Bronchial epithelial cell (primary cell): ENCODE measurements around the gene ADCY1. TPM values are rescaled to one million over a fixed set of nuclear protein-coding genes. Genes with fewer than 3 reads are reported as not detected.
A peak's percentile ranks its signal among the peaks of the same experiment; 100 is the strongest.

Source experiments
- DNase-seq: peaks from one replicate; pipeline ENCODE4 v3.0.0-alpha.2; 2010; ENCODE audit warnings: low read depth
- FAIRE-seq: peaks from 2 replicates; lab custom pipeline; 2011; peaks lifted over from hg19 to GRCh38; lab: Jason Lieb, UNC
- H3K27me3 ChIP-seq: 2 replicates; pipeline ENCODE4 v1.5.1; 2011; ENCODE audit warnings: low read length; ENCODE audit not compliant: control insufficient read depth, insufficient read depth
- H3K36me3 ChIP-seq: 2 replicates; pipeline ENCODE4 v1.5.1; 2011; ENCODE audit warnings: low read length; ENCODE audit not compliant: control insufficient read depth, insufficient read depth
- H3K4me3 ChIP-seq: 2 replicates; pipeline ENCODE4 v1.5.1; 2011; ENCODE audit warnings: mild to moderate bottlenecking, low read depth, low read length, control low read depth
- total RNA-seq: library from RNA; depleted of rRNA; stranded (reverse); fragments of >200 nt; gene quantifications from 2 replicates; pipeline ENCODE4 v1.2.1, GENCODE V29; 2014
- TF ChIP-seq, protein P1 (sequence below): IDR thresholded peaks from 2 replicates; pipeline ENCODE4 v1.5.1; 2011; ENCODE audit warnings: mild to moderate bottlenecking, moderate library complexity, low read length, control low read depth, inconsistent platforms; ENCODE audit not compliant: insufficient read depth, severe bottlenecking

The ADCY1 gene
- total RNA-seq, 1 donor from 2014 or later: 0.79 TPM

GRCh38 chr7:45563401-45563800 is 10.8 kb upstream of the ADCY1 start:
- DNase-seq (no peak), FAIRE-seq (no peak)
- Histone ChIP-seq H3K36me3 (no peaks in the 10 kb centered on the region), H3K27me3 (no peaks in the 10 kb centered on the region), H3K4me3 (no peak overlapping the region)
- TF ChIP-seq, protein P1, sequence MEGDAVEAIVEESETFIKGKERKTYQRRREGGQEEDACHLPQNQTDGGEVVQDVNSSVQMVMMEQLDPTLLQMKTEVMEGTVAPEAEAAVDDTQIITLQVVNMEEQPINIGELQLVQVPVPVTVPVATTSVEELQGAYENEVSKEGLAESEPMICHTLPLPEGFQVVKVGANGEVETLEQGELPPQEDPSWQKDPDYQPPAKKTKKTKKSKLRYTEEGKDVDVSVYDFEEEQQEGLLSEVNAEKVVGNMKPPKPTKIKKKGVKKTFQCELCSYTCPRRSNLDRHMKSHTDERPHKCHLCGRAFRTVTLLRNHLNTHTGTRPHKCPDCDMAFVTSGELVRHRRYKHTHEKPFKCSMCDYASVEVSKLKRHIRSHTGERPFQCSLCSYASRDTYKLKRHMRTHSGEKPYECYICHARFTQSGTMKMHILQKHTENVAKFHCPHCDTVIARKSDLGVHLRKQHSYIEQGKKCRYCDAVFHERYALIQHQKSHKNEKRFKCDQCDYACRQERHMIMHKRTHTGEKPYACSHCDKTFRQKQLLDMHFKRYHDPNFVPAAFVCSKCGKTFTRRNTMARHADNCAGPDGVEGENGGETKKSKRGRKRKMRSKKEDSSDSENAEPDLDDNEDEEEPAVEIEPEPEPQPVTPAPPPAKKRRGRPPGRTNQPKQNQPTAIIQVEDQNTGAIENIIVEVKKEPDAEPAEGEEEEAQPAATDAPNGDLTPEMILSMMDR: no peak

DNA sequence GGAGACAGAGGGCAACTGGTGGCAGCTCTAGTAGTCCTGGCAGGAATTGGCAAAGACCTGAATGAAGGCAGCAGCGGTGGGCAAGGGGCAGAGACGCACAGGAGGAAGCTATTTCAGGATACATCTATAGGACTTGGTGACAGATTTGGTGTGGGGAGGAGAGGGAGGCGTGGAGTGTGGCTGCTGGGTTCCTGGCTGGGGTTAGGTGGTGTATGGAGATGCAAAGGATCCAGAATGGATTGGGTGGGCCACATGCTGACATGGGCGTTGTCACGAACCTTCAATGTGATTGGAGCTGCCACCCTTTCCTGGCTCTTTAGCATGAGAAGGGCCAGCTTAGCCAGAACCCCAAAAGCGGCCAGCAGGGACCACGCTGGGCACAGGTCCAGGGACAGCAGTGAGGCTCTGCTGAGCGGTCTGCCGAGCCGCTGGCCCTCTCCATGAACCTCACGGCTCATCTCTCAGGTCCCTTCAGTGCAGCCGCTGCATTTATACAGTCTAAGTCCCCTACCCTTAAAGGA is 10.2 kb upstream of the ADCY1 start:
- no peaks in the 10 kb centered on the region for H3K36me3 ChIP-seq
- no peak for FAIRE-seq
- no peak for DNase-seq
- H3K4me3 ChIP-seq: no peak overlapping the region
- H3K27me3 ChIP-seq: no peaks in the 10 kb centered on the region
- TF ChIP-seq, protein P1: no peak

DNA sequence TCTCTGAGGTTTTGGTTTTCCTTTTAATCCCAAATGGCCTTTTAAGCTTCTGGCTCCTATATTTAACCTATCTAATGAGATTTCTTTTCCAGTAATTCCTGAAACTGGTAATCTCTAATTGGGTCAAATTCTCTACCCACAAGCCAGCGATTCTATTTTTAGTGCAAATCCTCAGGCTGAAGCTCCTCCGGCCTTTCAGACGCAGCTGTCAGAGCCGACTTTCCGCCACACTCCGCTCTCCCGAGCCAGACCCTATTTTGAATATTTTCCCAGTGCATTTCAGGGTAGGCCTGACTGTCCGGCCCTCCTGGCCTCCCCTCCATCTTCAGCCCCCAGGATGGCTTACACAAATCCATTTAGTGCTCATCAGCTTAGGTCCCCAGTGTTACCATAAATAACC is 9.7 kb upstream of the ADCY1 start:
- TF ChIP-seq, protein P1: no peak
- no peaks in the 10 kb centered on the region for H3K36me3 ChIP-seq
- DNase-seq (no peak), FAIRE-seq (no peak)
- H3K27me3 ChIP-seq: no peaks in the 10 kb centered on the region
- H3K4me3 ChIP-seq: no peak overlapping the region

DNA sequence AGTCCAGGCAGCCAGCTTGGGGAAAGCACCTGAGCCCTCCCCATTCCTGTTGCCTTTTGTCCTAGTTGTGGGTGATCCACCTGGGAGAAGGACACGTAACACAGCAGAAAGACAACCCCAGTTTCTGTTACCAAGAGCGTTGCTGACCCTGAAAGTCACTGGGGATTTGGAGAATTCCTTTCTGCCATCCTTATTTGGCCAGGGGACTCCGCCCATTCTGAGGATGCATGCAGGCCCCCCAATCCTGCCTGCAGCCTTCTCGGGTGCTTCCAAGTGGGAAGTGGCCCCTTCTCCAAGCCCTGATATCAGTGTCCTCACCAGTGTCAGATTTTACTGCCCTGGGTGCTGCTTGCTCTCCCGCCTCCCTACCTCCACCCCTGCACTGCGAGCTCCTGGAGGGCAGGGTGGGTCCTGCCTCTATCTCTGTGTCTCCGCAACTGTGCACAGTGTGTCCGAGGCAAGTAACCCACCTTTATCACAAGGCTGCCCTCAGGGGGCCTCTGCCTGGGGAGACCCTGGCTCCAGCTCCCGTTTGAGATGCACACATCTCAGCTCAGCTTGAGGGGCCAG is 9.2 kb upstream of the ADCY1 start:
- FAIRE-seq (no peak), DNase-seq (no peak)
- no peak overlapping the region for H3K4me3 ChIP-seq
- H3K36me3 ChIP-seq: no peaks in the 10 kb centered on the region
- TF ChIP-seq, protein P1: no peak
- no peaks in the 10 kb centered on the region for H3K27me3 ChIP-seq

- TF ChIP-seq, protein P1: no peak
- DNase-seq (peak; percentile 25), FAIRE-seq (no peak)
- H3K36me3 ChIP-seq: no peaks in the 10 kb centered on the region
- no peak overlapping the region for H3K4me3 ChIP-seq
- H3K27me3 ChIP-seq: no peaks in the 10 kb centered on the region
These were observed 7.8 kb upstream of the ADCY1 start for GRCh38 chr7:45566386-45566785.

GRCh38 chr7:45566961-45567360 is 7.2 kb upstream of the ADCY1 start:
- no peak for DNase-seq

More at GRCh38 chr7:45566961-45567360, 7.2 kb upstream of the ADCY1 start:
- TF ChIP-seq, protein P1: no peak
- no peak overlapping the region for H3K4me3 ChIP-seq
- no peaks in the 10 kb centered on the region for H3K27me3 ChIP-seq
- no peaks in the 10 kb centered on the region for H3K36me3 ChIP-seq
- no peak for FAIRE-seq
